Stimulated activated CD4-positive, alpha-beta T cell treated with anti-CD3 and anti-CD28 coated beads, Interleukin-4, amount 100 ng/mL, for 24 hours (primary cell): ENCODE measurements around the gene CCNY.

ENCODE experiments used
- DNase-seq: peaks from one replicate; pipeline ENCODE4 v3.0.0-alpha.2; 2020

The CCNY gene

DNA sequence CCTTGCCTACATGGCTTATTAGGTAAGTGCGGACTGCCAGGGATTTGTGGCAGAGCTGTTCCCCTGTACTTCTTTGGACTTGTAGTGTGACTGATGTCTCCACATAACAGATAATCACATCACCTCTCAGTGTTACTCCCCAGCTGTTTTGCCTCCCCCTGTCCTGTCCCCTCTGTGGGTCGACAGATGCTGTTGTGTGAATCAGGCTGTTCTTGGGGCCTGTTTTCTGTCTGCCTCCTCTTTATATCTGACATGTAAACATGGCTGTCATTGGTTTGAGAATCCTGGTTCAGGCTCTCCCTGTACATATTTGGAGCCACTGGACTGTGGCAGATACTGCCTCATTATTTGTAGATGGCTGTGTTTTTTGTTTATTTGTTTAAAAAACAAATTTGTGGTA is 22.7 kb downstream of the CCNY start:
- no peak for DNase-seq

DNA sequence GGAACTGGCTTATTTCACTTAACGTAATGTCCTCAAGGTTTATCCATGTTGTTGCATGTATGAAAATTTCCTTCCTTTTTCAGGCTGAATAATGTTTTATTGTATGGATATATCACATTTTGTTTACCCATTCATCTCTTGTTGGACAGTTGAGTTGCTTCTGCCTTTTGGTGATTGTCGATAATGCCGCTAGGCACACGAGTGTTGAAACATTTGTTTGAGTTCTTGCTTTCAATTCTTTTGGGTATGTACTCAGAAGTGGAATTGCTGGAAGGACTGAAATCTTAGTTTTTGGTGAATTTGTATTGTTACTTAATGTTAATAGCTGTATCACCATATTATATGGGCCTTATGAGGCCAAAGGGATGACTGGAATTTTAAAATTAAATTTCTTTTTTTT is 23.6 kb downstream of the CCNY start:
- no peak for DNase-seq

DNA sequence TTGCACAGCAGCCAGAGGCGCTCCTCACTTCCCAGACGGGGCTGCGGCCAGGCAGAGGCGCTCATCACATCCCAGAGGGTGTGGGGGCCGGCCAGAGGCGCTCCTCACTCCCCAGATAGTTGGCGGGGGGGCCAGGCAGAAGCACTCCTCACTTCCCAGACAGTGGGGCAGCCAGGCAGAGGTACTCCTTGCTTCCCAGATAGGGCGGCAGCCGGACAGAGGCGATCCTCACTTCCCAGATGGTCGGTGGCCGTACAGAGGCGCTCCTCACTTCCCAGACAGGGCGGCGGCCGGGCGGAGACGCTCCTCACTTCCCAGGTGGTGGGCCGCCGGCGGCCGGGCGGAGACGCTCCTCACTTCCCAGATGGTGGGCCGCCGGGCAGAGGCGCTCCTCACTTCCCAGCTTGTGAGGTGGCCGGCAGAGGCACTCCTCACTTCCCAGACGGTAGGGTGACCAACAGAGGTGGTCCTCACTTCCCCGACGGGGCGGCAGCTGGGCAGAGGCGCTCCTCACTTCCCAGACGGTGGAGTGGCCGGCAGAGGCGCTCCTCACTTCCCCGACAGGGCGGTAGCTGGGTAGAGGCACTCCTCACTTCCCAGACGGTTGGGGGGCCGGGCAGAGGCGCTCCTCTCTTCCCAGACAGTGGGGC is 26.5 kb downstream of the CCNY start:
- DNase-seq: no peak

DNA sequence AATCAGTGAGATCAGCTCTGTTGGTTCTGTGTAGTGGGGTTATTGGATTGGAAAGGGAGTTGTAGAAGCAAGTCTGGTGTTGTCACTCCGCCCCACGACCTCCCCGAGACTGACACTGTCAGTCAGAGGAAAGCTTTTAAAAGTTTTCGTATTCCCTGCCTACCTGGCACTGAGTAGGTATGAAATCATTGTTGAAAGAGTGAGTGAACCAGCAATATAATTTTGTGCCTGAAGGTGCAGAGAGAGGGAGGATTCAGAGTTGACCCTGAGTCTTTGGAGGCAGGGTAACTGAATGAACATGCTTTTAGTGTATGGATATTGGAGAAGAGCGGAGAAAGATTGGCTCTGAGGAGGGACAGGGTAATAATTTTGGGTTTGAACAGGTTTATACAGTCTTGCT is 27.3 kb downstream of the CCNY start:
- DNase-seq: no peak

DNA sequence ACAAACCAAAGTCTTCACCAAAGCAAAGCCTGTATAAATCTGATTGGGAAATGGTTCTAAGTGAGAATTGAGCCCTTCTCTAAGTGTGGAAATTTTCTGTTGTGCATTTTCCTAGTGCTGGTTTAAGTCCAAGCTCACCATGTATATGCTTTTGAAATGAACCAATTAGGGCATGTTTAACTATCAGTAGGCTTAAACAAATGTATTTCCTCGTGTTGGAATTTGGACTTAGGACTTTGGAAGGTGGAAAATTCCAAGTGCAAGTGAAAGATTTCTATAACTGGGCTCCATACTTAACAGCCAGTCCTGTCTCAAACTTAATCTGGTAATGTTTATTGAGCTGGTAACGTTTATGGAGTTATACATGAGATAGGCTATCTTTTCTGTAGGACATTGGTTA is 28.5 kb downstream of the CCNY start:
- DNase-seq: no peak

DNA sequence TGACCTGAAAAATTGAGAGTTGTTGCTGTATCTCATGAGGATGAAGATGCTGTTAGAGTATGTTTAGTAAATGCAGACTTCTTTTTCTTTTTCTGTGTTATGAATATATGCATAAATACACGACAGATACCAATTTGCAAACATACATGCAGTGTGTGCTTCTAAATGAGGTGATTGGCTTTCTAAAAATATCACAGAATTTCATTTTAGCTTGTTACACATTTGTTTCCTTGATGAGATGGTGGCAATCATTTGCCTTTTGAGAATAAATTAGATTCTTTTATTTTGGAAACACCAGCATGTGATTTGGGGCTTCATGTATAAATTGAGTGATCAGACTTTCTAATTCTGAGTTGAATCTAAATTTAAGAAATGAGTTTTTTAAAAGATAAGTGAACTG is 29.7 kb downstream of the CCNY start:
- no peak for DNase-seq

DNA sequence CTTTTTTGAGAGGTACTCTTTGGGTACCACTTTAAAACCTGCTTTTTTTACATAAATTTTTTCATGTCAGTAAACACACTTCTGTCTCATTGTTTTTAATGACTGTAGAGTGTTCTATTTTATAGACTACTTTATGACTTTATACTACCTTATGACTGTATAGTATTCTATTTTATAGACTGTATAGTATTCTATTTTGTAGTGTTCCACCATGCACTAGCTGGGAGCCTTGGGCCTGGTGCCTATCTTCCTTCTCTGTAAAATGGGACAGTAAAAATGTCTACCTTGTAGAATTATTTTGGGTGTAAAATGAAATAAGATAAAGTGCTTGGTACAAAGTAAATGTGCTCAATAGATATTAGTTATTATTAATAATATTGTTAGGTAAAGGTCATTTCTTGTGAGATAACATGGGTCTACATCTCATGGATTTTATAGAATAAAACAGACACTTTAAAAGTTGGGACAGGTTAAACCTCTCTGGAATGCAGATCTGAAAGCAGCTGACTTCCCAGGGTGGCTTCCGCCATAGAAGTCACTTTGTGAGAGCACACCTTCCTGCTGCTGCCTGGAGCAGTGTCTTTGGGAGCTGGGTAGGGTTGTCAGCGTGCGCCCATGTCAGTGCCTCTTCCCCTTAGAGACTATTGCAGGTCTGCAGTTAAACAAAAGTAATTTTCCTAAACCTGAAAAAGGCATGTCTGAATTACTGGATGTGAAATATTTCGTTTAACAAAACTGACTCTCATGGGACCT is 31.0 kb downstream of the CCNY start:
- DNase-seq: no peak

DNA sequence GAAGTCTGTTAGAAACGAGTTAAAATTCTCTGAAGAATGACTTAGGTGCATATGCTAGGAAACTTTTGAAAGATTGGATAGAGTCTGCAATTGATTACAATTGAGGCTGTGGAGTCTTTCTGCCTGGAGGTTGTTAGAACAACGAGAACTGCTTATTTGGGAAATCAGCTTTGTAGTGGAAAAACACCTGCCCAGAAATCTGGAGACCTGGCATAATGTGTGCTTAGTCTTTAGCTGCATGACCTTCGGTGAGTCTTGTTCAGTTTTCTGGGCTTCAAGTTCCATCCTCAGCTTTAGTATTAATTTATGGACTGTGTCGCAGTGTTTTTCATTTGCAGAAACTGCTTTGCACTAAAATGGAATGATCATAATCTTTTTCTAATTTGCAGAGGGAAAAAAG is 31.7 kb downstream of the CCNY start:
- no peak for DNase-seq

DNA sequence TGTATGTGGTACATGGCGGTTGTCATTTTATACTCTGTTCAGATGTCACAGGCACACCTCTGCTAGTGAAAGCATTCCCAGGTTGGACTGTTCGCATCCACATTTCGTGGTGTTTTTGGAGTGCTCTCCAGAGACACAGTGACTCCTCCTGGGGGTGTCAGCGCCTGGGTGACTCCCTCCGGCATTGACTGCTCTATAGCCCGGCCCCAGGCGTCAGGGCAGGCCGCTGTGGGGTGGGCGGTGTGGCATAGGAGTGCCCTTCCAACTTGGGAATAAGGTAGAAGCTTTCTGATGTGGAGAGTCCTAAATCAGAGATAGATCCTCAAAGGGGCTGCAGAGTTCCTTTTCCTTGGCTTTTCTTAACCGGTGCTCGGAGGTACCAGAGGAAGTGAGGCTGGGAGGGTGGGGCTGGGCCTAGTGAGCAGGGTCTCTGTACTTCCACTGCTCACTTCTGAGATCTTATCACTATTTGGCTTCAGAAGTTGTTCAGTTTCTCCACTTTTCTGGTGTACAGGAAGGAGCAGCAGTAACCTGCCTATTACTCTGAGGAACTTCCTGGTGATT is 32.3 kb downstream of the CCNY start:
- DNase-seq: no peak

DNA sequence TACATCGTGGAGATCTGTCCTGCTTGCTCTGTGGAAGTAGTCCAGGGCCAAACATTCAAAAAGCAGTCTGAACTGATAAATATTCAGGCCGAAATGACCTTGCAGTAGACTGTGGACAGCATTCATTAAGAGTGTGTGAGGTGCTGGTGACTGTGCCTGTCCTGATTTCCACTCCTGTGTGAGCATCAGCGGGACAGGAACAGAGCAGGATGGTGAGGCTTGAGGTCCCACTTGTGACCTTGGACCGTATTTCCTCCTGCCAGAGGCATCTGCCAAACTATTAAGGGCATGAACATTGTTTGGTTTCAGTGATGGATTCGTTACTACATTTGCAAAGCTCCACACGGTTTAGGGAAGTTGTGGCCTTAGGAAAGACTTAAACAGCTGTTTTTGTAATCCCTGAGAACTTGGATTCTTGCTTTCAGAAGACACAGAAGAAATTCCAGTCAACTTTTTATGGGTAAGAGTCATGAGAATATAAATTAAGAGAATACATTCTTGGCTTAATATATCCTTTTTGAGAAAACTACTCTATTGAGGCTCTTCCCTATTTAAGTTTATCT is 32.8 kb downstream of the CCNY start:
- DNase-seq: no peak

DNA sequence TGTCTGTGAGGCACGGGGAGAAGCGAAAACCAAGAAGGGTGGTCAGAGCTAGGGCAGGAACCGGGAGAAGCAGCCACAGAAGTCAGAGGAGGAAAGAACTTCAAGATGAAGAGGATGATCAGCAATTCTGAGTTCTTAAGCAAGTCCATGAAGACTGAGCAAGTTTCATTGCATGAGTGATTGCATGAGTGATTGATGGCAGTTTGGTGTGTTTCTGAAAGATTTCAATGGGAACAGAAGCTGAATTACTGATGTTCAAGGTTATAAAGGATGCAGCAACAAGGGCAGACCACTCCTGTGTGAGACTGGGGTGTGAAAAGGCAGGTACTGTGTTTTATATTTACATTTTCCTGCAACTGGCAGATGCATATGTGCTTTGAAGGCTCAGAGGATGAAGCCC is 35.4 kb downstream of the CCNY start:
- DNase-seq: no peak

DNA sequence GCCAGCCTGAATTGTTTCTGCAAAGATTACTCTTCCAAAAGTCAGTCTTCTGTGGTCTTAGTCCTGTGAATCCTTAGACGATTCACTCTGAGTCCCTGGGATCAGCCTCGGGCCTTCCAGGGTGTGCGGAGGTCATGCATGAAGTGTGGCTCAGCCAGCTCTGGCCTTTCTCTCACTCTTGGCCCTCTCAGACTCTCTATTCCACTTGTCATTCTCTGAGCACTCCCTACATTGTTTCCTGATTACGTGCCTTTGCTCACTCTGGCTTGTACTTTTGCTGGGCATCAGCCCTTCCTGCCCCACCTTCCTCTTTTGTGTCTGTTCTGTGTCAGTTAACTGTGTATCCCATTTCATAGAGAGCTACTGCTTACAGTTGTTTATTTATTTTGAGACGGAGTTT is 36.0 kb downstream of the CCNY start:
- no peak for DNase-seq

DNA sequence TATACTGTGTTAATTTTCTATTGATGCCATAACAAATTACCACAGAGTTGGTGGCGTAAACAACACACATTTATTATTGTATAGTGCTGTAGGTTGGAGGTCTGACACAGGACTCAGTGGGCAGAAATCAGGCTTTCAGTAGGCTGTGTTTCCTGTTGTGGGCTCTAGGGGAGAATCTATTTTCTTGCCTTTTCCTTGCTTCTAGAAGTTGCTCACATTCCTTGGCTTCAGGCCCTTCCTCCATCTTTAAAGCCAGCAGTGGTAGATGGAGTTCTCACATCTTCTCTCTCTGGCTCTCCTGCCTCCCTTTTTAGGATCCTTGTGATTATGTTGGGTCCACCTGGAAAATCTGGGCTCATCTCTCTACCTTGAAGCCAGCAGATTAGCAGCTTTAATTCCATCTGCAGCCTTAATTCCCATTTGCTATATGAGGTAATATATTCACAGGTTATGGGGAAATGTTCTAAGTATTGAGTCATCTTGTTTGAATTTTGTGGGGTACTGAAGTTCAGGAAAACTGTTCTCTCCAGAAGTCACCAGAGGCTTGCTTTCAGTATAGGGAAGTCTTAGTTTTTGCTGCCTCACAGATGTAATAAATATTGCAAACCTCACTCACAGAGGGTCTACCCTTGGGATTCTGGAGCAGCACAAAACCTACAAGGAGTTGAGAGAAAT is 38.9 kb downstream of the CCNY start:
- DNase-seq: no peak

DNA sequence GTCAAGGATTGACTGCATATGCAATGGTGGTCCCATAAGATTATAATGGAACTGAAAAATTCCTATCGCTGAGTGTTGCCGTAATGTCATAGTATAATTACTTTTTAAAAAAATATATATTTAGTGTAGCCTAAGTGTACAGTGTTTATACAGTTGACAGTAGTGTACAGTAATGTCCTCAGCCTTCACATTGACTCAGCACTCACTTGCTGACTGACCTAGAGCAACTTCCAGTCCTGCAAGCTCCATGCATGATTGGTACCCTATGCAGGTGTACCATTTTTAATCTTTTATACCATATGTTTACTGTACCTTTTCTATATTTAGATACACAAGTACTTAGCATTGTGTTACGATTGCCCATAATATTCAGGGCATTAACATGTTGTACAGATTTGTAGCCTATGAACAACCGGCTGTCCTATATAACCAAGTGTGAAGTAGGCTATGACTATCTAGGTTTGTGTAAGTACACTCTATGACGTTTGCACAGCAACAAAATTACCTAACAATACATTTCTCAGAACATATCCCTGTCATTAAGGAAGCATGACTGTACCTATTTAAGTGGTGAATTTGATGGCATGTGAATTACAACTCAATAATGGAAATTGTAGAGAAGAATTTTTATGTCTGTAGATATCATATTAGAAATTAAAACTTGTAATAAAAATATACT is 40.9 kb downstream of the CCNY start:
- DNase-seq: no peak

DNA sequence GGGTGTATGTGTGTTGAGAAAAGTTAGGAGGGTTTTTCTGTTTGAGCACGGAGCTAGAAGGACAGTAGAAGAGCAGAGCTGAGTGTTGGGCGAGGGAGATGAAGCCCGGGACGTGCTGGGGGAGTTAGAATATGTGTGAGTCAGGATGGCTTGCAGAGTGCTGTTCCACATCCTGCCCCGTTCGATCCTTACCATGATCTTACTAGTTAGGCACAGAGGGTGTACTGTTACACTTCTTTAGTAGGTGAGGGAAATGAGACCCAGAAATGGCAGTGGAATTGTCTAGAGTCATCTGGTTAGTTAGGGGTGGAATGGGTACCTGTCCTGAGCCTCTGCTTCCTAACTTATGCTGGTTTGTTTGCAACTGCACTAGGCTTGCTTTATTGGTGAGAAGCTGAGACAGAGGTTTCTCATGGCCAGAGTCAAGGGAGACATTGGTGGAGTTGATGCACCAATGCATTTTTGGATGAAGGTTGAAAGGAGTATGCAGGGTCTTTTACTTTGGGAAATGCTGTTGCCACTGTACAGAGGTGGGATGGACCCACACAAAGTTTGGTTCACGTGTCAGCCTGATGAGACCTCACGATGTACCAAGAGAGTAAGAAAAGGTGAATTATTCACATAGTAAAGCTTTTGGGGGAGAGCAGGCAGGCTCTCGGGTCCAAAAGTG is 42.4 kb downstream of the CCNY start:
- DNase-seq: no peak

DNA sequence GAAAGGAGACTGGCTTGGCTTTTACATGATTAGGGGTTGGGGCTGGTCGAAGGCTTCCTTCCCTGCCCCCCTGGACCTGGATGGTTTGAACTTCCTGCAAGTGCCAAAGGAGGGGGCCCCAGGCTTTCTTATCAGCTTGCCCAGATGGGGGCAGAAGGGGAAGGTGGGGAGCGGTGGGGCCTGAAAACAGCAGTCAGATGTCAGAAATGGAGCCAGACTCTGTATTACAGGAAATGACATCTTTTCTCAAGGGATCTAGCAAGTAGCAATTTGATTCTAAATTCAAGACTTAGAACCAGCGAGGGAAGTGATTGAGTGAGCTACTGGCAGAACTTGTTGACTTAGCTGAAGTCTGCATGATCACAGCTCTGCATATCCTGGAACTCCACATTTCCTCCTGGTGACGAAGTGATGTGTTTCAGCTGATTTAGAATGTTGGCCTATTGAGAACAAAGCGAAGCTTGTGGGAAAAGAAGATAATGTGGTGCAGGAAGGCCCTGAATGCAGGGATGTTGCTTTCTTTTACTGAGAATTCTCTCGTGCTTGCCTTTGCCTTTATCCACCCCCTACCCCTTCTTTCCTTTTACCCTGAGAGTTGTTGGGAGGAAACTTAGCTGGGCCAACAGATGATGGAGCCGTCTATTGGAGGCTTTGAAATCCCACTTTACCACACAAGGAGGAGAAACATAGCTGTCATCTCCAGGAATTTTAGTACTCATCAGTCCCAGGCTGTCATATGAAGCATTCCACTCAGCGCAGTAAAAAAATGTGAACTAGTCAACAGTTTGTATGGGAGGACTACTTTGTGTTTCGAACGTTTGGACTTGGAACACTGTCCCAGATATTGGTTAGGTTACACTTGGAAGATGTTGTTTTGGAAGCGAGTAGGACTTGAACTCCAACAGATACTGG is 43.2 kb downstream of the CCNY start:
- DNase-seq: no peak

DNA sequence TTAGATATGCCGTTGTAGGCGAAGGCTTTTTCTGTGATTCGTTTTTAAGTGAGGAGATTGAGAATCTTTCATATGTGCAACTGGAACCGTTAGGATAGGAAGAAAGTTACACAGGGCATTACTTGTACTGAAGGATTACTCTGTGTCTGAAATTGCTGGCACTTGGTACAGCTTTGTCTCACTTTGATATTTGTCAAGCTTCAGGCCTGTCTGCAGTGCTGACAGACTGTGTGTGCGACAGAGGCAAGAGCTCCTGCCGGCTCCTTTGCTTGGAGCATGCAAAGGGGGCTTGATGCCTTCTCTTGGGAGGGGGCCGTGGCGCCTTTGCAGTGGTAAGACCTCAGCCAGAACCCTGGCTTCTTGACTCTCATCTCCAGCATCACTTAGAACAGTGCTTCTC is 45.8 kb downstream of the CCNY start:
- DNase-seq: no peak

DNA sequence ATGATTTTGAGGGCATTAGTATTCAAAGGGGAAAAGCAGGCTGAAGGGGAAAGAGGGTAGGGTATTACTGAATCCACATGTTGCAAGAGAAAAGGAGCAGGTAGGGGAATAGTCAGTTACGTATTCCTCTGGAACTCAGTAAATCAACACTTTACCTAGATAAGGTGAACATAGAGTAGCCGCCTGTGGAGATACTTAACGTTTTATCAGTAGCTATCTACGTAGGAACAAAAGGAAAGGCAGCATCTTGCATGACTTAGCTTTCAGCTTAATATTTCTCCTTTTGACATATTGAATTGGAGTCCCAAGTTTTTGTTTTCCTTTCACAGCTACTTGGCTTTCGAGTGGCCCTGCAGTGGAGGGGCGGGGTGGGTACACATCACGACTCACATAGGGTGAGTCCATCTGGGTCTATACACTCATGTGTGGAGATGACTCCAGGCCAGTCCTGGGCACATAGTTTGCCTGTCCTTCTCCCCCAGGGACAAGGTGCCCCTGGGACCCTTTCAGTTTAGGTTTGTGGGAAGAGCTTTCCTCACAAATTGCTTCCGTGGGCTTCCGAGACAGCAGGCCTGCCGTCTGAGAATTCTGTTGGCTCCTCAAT is 48.1 kb downstream of the CCNY start:
- DNase-seq: no peak

DNA sequence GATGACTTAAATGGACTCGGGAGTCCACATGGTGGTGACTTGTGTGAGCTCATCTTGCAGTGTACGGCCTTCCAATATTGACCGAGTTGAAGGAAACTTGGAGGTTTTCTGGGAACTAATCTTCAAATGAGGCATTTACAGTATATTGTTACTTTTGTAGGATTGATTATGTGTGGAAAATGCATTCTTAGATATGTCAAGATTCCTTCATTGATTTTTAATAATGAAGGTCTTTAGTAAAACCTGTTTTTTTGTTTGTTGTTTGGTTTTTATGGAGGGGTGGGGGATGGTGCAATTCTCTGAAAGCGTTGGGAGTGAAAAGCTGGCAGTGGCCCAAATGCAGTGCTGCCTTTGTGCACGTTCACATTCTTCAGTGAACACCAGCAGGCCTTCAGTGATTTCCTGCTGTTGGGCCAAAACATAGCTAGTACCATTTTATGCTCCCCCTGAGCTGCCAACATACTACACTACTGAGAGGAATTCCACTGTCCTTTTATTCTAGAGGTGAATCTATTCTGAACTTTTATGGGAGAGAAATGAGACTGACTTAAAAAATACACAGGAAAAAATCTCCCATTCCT is 50.4 kb downstream of the CCNY start:
- no peak for DNase-seq

DNA sequence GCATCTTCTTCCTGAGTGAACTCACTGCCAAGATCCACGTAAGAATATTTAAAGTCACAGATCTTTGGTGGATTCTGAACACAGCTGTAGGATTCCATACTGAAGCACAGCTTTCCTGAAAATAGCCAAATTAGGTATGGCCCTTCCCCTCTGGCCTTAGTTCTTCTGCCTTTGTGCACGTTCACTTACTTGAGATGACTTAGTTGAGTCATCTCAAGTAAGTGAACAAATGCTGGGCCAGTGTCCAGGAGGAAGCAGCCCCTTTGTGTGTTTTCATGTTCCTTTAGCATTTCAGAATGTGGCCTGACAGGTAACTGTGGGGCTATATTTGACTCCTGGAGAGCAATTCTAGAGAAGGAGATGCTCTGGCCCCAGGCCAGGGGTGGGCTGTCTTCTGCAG is 51.5 kb downstream of the CCNY start:
- DNase-seq: no peak

DNA sequence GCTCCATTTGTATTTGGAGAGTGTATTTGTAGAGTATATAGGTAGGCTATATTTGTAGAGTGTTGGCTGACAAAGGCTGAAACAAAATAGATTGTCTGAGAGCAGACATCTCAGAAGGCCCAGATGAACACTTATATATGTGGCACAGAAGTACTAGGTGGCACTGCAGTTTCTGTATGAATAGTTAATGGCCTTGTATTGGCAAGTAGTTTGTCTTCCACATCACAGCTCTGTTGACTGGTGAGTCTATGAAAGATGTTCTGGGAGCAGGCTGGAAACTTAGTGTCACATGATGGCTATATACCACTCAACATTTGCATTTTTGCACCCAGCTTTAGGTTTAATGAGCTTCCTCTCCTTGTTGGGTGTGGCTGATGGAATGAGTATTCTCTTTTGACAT is 51.9 kb downstream of the CCNY start:
- no peak for DNase-seq
